Esophagus squamous epithelium (tissue), 5 donors: ENCODE data around the gene YIPF6. TPM values are rescaled to one million over a fixed set of nuclear protein-coding genes. Genes with fewer than 3 reads are reported as not detected.
A peak's percentile ranks its signal among the peaks of the same experiment; 100 is the strongest.
"Not testable (repeated sequence)": the region's sequence is repeated elsewhere in the genome, so short reads cannot be mapped to it uniquely, and the experiment has no call there.

Source experiments
- DNase-seq: peaks from one replicate; lab custom pipeline; 2025; lab: John Stamatoyannopoulos, UW
- H3K27ac ChIP-seq, 4 donors: fragments of 200-600 bp; sonication (generic); one replicate each; pipeline ENCODE4 v1.5.1; 2016 to 2019; ENCODE audit warnings: mild to moderate bottlenecking in 1 of 4
- H3K27me3 ChIP-seq, 4 donors: fragments of 200-600 bp; sonication (generic); 1 replicate in 3 of 4; 2 replicates in 1 of 4; pipeline versions ENCODE4 v1.5.1 to v1.6.0; 2017 to 2021; ENCODE audit warnings: antibody characterized with exemption in 1 of 4
- H3K36me3 ChIP-seq, 3 donors: fragments of 200-600 bp; sonication (generic); one replicate each; pipeline ENCODE4 v1.5.1; 2016 to 2019
- H3K4me1 ChIP-seq, 3 donors: fragments of 200-600 bp; sonication (generic); one replicate each; pipeline ENCODE4 v1.5.1; 2017 to 2019
- H3K4me3 ChIP-seq, 4 donors: fragments of 200-600 bp; sonication (generic); 1 replicate in 3 of 4; 2 replicates in 1 of 4; pipeline ENCODE4 v1.5.1; 2016 to 2019; ENCODE audit warnings: mild to moderate bottlenecking in 2 of 4, moderate library complexity in 1 of 4
- H3K9me3 ChIP-seq, 3 donors: fragments of 200-600 bp; sonication (generic); one replicate each; pipeline ENCODE4 v1.5.1; 2016 to 2019
- CTCF ChIP-seq, 6 experiments: fragments of 450-650 bp in 4 of 6; fragments of 200-600 bp in 2 of 6; sonication (generic) in 2 of 6; IDR thresholded peaks; one replicate each; pipeline ENCODE4 v1.5.1; 2016 to 2019; ENCODE audit warnings: antibody characterized with exemption in 6 of 6, mild to moderate bottlenecking in 4 of 6, moderate library complexity in 4 of 6
- POLR2A ChIP-seq, 4 donors: fragments of 450-650 bp; IDR thresholded peaks; one replicate each; pipeline ENCODE4 v1.6.1; 2017; ENCODE audit warnings: antibody characterized with exemption in 4 of 4, mild to moderate bottlenecking in 4 of 4, moderate library complexity in 3 of 4
- WGBS, 2 donors: methylation state at CpG; one replicate each; pipeline ENCODE4 v1.1.5; 2018; 5-methylcytosine and 5-hydroxymethylcytosine counted together
- intact Hi-C: fragments of 100-400 bp; cut with DNase I; formaldehyde crosslinking; loops from one replicate; pipeline ENCODE4 v1.15.0; 2022
- total RNA-seq, 4 donors: library from RNA; depleted of rRNA; stranded (reverse); fragments of >200 nt; gene quantifications; one replicate each; pipeline ENCODE4 v1.1.0, GENCODE V29; 2016
- donor health status: DM: yes; HTN: yes; CAD: no.

YIPF6 gene
- total RNA-seq, 4 donors from 2014 or later = 14.8 to 22.0 (median 18.2) TPM

- intact Hi-C loops = no loop called here
- Histone ChIP-seq H3K36me3 (peaks cover 0 to 18% (median 0%) of the 10 kb centered on the region in 3 donors), H3K4me3 (no peak overlapping the region), H3K27ac (no peak overlapping the region), H3K9me3 (no peaks in the 10 kb centered on the region), H3K27me3 (no peaks in the 10 kb centered on the region), H3K4me1 (no peaks in the 10 kb centered on the region)
- 63 to 74% methylated on average over 1 to 2 of the region's 2 CpGs for WGBS, 2 donors
- TF ChIP-seq CTCF (IDR thresholded peaks at IDR 0.05) (no peak), POLR2A (IDR thresholded peaks at IDR 0.05) (no peak)
- DNase-seq = no peak
These were observed 7.8 kb downstream of the YIPF6 start for GRCh38 chrX:68506649-68507048.

- Histone ChIP-seq H3K9me3 (no peaks in the 10 kb centered on the region), H3K27ac (no peak overlapping the region), H3K36me3 (peaks cover 0 to 40% (median 0%) of the 10 kb centered on the region in 3 donors), H3K4me1 (no peaks in the 10 kb centered on the region), H3K4me3 (no peak overlapping the region), H3K27me3 (no peaks in the 10 kb centered on the region)
- WGBS, 2 donors = 58 to 84% methylated on average over 2 of the region's 2 CpGs
- intact Hi-C loops = no loop called here
- no peak for DNase-seq
- TF ChIP-seq CTCF (IDR thresholded peaks at IDR 0.05) (no peak), POLR2A (IDR thresholded peaks at IDR 0.05) (no peak)
These were observed 9.9 kb downstream of the YIPF6 start for GRCh38 chrX:68508799-68509198.

- Histone ChIP-seq H3K4me3 (no peak overlapping the region), H3K27ac (no peak overlapping the region), H3K9me3 (no peaks in the 10 kb centered on the region), H3K27me3 (no peaks in the 10 kb centered on the region), H3K4me1 (no peaks in the 10 kb centered on the region), H3K36me3 (peaks cover 0 to 59% (median 0%) of the 10 kb centered on the region in 3 donors)
- intact Hi-C loops = loop anchor here (10.0 kb wide), 1 partner anchor 204 kb away; no protein-coding TSS in a partner anchor
- DNase-seq = no peak
- TF ChIP-seq CTCF (IDR thresholded peaks at IDR 0.05) (peak; percentile 40 to 79 (median 70)), POLR2A (IDR thresholded peaks at IDR 0.05) (no peak)
- 13 to 31% methylated on average over 3 of the region's 3 CpGs for WGBS, 2 donors
These were observed 12.4 kb downstream of the YIPF6 start for GRCh38 chrX:68511255-68511654.

GRCh38 chrX:68524680-68525079, 25.8 kb downstream of the YIPF6 start:
- H3K4me1 ChIP-seq, H3K9me3 ChIP-seq, DNase-seq, intact Hi-C loops, H3K4me3 ChIP-seq, H3K27ac ChIP-seq, H3K27me3 ChIP-seq: not testable (repeated sequence)
- WGBS, 2 donors = 89% methylated on average over 2 of the region's 2 CpGs; no CpG with 5 or more reads in 1 of the 2 donors
- peaks cover 0 to 93% (median 0%) of the 10 kb centered on the region in 3 donors for H3K36me3 ChIP-seq

GRCh38 chrX:68532831-68533533, 34.1 kb downstream of the YIPF6 start:
- H3K9me3 ChIP-seq = no peaks in the 10 kb centered on the region
- 75 to 78% methylated on average over 1 of the region's 1 CpG for WGBS, 2 donors
- H3K4me1 ChIP-seq = no peaks in the 10 kb centered on the region
- no peaks in the 10 kb centered on the region for H3K27me3 ChIP-seq
- no peak for TF ChIP-seq POLR2A (IDR thresholded peaks at IDR 0.05)
- TF ChIP-seq CTCF (IDR thresholded peaks at IDR 0.05) = no peak
- DNase-seq = no peak
- peaks cover 0 to 58% (median 0%) of the 10 kb centered on the region in 3 donors for H3K36me3 ChIP-seq
- peak overlapping the region in 1 of 4 donors; percentile 14 for H3K27ac ChIP-seq
- no peak overlapping the region for H3K4me3 ChIP-seq
- intact Hi-C loops = no loop called here
